ENCODE data around the gene ARSG. TPM values are rescaled to one million over a fixed set of nuclear protein-coding genes. Genes with fewer than 3 reads are reported as not detected.

The ARSG gene
- total and polyA plus RNA-seq, 2 of the 13 experiments (the other 11 are each of a cell fraction or from before 2014, with no cell fraction given), result 3.7 to 15.2 TPM

GRCh38 chr17:68290955-68291835, at the start of gene ARSG, which contains the start of gene SLC16A6 (continued):
- TF ChIP-seq ZNF691 (CRISPR knock-in tag; IDR thresholded peaks at IDR 0.05; ENCODE audit: borderline replicate concordance, low read depth) (no peak; the same call in 1 of the 2 replicates), ERF (CRISPR knock-in tag; IDR thresholded peaks at IDR 0.05) (no peak), ZBTB46 (CRISPR knock-in tag; IDR thresholded peaks at IDR 0.05; ENCODE audit: borderline replicate concordance) (no peak), ZNF724P (CRISPR knock-in tag; IDR thresholded peaks at IDR 0.05; ENCODE audit: borderline replicate concordance) (peak; percentile 51; the same call in 1 of the 2 replicates), ZNF367 (CRISPR knock-in tag; IDR thresholded peaks at IDR 0.05; ENCODE audit: borderline replicate concordance) (peak; percentile 88; the same call in 1 of the 2 replicates), FOXO4 (CRISPR knock-in tag; conservative IDR thresholded peaks at IDR 0.05) (no peak), ZMYM3 (CRISPR knock-in tag; IDR thresholded peaks at IDR 0.05) (no peak), GATAD2A (CRISPR knock-in tag; IDR thresholded peaks at IDR 0.05) (no peak), MTF2 (CRISPR knock-in tag; IDR thresholded peaks at IDR 0.05; ENCODE audit: borderline replicate concordance) (no peak), ZNF652 (CRISPR knock-in tag; IDR thresholded peaks at IDR 0.05; ENCODE audit: borderline replicate concordance, low read depth) (peak; percentile 96), TFDP1 (CRISPR knock-in tag; IDR thresholded peaks at IDR 0.05; ENCODE audit: borderline replicate concordance) (peak; percentile 71; the same call in 1 of the 2 replicates), ZNF350 (CRISPR knock-in tag; IDR thresholded peaks at IDR 0.05; ENCODE audit: borderline replicate concordance, low read depth) (no peak), ZNF563 (CRISPR knock-in tag; IDR thresholded peaks at IDR 0.05) (peak; percentile 87), MAFF (IDR thresholded peaks at IDR 0.05; ENCODE audit: low read depth, low read length) (no peak), SIN3B (IDR thresholded peaks at IDR 0.05; ENCODE audit: low read length) (no peak), GRHL1 (CRISPR knock-in tag; conservative IDR thresholded peaks at IDR 0.05) (no peak), DBP (CRISPR knock-in tag; IDR thresholded peaks at IDR 0.05; ENCODE audit: not compliant biosample characterization) (no peak), CREB3 (CRISPR knock-in tag; IDR thresholded peaks at IDR 0.05) (peak; percentile 96), RNF2 (conservative IDR thresholded peaks at IDR 0.05; ENCODE audit: low read depth) (no peak; the same call in 1 of the 2 replicates), ZNF615 (CRISPR knock-in tag; IDR thresholded peaks at IDR 0.05; ENCODE audit: borderline replicate concordance) (no peak; the same call in 1 of the 2 replicates)
